ENCODE measurements around the gene SYNE1. TPM values are rescaled to one million over a fixed set of nuclear protein-coding genes. Genes with fewer than 3 reads are reported as not detected.

SYNE1 gene
- total RNA-seq, 1 donor from 2014 or later, result 258 TPM

DNA sequence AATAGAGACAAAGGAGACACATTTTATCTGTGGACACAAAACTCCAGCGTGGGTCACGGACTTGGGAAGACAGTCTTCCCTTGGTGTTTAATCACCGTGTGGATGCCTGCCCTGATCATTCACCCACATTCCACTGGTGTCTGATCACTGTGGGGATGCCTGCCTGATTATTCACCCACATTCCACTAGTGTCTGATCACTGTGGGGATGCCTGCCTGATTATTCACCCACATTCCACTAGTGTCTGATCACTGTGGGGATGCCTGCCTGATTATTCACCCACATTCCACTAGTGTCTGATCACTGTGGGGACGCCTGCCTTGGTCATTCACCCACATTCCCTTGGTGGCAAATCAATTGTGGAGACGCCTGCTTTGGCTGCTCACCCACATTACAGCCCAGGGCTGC is 146.2 kb downstream of the SYNE1 start:
- DNase-seq (ENCODE audit: low read depth), result peak; percentile 47

DNA sequence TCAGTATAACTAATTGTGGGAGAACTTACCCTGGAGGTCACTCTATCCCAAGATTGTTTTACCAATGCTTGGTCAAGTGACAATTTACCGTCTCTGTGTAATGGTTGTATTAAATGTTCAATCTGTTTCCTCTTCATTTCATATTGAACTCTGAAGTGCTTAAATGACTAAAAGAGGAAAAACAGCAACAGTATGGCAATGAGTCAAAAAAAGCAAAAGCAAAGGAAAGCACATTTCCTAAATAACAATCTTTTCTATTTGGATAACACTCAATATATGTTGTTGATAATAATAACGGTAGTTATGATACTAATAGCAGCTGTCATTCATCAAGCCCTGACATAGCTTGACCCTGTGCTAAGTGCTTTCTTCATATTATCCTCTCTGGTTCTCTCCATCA is 152.4 kb downstream of the SYNE1 start:
- DNase-seq (ENCODE audit: low read depth), result no peak

DNA sequence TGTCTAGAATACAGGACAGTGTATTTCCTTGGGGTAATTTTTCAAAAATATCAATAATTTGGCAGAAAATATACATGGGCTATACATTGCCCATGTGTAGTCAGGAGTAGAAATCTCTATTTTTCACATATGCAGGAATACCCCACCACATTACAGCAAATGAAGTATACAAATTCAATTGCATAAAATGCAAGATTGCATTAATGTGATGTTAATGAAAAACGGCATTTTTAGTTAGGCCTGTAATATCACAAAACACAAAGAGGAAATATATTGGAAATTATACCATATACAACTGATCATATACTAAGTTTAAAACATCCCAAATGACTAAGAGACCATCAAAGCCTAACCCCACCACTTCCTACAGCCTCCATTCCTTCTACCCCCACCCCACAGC is 154.9 kb downstream of the SYNE1 start:
- no peak for DNase-seq (ENCODE audit: low read depth)

DNA sequence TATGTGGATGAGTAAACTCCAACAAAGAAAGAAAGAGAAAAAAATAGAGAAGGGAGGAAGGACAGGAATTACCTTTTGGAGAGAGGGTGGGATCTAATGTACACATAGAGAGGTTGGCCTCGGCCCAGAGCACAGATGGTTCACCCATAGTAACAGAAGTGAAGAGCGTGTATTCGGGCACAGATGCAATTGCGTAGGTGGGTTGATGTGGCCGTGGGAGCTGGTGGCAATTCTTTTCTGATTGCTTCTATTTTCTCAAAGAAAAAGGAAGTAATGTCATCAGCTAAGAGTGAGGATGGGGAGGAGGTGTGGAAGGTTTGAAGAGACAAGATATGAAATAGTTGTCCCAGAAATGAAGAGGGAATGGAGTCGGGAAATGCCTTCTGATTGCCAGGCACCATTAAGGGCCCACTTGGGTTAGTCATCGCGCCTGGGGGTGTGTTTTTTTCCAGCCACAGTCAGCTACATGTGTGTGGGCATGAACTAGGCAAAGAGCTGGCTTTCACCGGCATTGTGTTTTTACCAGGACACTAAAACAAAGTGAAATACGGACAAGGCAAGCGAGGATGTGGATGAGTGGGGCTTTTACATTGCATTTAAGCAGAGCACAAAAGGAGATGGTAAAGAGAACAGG is 158.7 kb downstream of the SYNE1 start:
- DNase-seq (ENCODE audit: low read depth), result no peak

DNA sequence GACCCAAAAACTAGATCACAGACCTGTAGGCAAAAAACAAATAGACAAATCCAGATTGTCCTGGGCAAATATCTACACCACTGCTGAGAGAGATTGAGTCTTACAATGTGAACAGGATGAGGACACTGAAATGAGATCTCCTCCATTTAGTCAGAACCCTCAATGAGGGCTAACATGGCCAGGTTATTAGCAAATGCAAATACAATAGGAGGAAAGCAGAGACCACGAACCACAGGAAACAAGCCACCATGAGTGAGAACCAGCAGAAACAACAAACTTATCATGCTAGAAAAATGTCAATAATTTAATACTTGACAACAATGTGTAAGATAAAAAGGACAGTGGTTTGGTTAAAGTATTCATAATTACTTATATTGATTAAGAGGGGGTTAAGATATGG is 162.8 kb downstream of the SYNE1 start:
- peak; percentile 11 for DNase-seq (ENCODE audit: low read depth)

DNA sequence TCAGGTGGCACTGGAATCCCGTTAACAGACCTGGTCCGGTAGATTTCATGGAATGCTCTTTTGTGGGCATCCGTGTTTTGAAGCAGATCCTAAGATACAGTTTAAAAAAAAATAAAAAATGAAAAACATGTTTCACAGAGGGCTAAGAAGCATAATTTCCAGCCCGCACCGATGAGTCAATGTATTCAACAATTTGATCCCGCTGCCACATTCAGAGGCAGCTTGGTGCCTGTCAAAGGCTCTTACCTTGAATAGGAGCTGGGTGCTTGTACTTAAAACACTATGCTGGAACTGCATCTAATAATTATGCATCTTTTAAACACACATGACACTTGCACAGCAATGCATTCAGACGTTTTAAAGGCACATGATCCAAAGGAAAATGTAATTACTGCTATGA is 164.8 kb downstream of the SYNE1 start:
- no peak for DNase-seq (ENCODE audit: low read depth)

DNA sequence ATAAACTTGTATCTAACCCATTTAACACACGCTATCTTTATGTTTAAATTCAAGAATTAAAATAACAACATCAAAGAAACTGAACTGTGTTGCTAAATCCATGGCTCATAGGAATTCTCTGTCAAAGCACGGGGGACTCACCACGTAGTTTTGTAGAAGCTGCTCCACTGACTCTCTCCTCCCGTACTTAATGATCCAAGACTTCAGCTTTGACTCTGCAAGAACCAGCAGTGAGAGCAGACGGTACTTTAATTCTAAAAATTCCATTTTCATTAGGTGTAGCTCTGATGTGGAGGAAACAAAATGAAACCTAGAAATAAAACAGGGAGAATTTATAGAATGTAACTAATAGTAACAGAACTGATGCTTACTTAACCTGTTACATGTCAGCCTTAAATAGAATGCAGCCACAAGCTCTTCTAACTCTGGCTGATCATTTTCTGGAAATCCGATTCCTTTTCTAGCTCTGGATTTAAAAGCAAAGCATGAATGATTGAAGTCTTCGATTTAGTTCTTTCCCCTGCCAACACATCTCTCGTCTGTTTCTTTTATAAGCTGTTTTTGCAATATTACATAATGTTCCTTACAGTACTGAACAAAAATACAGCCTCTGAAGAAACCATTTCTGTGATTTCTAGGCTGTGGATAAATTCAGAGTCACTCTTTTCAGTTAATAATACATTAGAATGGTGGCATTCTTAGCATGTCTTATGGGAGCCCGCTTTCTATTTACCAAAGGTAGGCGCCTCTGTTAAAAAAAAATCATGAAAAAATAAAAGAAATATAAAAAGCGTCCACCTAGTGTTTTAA is 165.5 kb downstream of the SYNE1 start:
- peak; percentile 6 for DNase-seq (ENCODE audit: low read depth)

DNA sequence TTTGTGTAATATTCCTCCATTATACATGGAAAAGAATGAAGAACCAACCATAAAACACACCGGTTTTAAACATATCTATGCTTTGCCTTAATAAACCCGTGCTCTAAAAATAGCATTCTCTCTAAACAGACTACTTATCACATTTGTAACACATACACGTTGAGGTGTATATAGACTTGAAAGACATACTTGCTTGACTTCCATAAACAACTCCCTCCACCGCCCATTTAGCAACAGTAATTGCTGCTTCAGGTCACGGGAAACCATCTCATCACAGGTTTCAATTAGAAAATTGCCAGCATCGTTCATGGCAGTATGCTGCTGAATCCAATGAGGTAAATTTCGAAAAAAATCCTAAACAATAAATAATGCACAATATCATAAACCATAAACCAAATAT is 174.0 kb downstream of the SYNE1 start:
- no peak for DNase-seq (ENCODE audit: low read depth)

DNA sequence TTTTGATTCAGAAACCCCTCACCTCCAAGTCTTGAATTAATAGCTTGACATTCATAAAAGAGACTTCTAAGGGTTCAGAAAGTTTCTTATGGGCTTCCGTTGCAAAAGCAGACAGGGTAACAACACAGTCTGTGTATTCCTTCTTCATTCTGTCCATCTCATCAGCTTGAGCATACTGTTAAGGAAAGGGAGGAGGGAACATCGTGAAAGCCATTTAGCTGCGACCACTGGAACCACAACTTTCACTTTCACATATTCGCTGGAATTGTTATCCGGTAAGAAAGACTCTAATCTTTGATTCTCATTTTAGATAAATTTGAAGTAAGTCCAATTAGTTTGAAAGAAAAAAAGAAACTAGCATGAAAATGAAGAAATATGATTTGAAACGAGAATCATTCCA is 174.4 kb downstream of the SYNE1 start:
- no peak for DNase-seq (ENCODE audit: low read depth)

DNA sequence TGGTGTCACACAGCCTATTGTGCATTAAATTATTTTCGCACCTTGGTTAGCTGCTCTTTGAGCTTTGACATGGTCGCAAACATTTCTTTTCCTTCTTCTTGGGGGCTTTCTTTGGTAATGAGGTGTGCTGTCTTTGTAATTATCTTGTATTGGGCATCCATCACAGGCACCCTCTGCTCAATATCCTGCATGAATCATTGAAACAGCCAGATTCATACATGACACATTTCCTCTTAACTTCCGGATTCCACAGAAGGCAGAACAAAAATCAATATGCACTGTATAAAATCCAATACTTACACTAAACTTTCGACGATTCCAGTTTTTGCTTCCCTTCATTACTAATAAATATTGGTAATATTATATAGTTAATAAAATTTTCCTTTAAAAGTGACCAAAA is 175.6 kb downstream of the SYNE1 start:
- DNase-seq (ENCODE audit: low read depth), result no peak

DNA sequence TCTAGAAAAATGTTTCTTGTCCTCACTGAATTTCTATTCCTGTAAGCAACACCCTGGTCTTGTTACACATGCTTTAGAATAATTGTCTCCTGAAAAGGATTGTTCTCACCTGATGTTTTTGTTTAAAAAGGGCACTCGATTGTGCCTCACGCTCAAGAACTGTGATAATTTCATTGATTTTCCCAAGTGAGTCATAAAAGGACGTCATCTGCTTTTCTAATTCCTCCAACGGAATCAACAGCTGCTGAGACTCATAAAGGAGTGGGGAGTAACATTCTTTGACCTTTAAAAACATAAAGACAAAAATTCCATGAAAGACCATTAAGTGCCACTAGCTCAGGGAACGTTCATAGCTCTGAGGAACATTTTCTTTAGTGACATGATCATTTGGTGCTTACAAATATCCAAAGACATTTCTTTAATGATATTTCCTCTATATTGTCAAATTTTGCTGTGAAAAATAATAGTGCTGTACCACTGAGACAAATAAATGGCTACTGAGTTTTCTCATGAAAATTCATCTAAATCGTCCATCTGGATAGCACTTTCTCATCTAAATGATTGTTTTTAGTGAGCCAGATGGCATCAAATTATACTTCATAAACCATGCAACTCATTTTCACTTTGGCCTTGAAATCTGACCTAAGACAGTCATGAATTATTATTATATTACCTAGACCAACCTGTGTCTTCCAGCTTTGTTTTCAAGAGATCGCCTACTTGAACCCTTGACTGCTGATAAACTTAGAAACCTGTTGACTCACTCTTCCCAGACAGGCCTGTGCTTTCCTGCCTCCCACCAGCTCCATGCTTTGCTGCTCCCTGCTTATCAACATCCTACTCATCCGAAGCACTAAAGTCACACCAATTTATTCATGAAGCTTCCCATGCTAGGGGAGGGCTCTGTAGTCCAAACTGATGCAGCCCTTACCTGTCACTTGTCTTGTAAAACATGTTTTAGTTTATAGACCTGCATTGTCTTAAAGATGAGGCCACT is 178.2 kb downstream of the SYNE1 start:
- DNase-seq (ENCODE audit: low read depth), result peak; percentile 55

DNA sequence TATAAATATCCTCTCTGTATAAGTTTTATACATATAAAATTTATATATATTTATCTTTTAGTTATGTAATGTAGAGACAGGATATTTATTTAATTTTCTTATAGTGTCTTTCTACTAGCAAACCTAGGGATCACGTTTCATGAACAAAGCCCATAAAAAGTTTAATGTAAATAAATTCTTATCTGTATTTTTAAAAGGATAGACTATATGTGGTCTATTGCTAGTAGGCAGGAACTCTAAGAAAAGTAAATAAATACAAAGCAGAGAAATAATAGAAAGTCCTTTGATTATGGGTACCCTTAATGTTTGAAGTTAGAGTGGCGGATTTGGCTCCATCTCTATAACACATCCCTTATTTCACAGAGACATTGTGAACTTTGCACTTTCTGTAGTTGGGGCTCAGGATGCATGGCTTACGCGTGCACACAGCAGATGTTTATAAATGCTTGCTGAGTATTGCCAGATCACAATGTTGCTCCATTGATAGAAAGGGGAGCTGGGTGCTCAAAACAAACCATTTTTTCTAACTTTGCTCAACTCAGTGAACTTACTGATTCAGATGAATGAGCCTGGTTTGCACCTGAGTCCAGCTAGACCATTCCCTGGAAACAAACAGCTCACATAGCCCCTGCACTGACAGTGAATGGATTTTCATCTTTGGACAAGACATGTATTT is 179.1 kb downstream of the SYNE1 start:
- DNase-seq (ENCODE audit: low read depth), result no peak

DNA sequence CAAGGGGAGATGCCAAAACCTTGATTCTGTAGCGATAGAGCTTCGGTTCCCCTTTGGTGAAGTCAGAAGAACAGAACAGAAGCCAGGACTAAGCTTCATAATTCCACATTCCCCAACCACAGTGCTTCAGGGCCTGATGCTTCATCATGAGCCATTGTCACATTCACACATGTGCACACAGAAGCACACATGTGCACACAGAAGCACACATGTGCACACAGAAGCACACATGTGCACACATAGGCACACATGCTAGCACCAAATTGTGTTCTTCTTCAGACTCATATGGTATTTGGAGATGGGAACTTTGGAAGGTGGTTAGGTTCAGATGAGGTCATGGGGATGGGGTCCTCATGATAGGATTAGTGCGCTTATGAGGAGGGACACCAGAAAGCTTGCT is 183.2 kb downstream of the SYNE1 start:
- DNase-seq (ENCODE audit: low read depth), result no peak

DNA sequence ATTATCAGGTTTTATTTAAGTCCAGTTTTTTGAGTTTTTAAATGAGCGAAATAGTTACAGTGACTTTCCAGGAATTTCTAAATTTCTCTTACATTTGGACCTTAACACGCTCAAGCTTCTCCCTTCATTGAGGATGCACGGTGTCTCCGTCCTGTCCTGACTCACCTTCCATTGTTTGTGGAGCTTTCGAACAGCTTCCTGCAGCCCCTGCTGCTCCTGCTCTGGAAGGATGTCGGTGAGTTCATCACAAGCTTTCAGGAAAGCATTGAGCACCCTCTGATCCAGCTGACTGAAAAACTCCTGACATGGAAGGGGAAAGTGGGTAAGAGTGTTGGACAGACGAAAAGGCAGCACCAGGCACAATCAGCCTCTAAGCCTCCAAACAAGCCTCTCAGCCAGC is 183.7 kb downstream of the SYNE1 start:
- DNase-seq (ENCODE audit: low read depth), result no peak

DNA sequence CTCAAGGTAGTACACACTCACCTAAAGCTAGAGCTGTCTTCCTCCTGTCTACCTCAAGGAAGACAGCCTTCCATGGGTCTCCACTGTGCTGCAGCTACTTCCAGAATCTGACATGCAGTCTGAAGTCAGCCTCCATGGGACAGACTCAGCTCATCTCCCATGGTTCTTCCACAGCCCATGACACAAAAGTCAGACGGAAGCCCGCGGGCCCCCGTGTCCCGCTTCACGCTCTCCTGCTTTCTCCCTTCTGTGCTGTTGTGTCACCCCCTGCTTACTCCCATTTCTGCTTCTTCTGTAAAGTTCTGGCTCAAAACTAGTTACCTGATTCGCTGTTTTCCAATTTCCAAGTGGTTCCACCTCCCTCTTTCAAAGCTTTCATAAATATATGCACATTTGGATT is 184.5 kb downstream of the SYNE1 start:
- DNase-seq (ENCODE audit: low read depth), result no peak

DNA sequence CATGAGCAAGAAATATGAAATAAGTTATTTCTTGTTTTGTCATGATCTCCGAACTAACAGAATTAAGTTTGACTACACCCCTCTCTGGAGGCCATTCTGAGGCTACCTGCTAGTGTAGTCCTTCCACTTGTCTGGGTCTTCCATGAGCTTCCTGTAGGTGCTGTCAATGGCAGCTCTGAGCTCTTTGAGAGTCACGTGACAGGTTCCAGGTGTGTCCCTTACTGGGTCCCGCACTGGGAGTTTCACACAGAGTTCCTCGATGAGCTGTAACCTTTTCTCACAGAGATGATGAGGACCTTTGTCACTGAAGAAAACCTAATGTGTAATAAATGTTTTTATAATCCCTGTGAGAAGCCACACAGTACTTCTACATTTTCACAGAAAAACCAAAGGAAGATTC is 186.6 kb downstream of the SYNE1 start:
- DNase-seq (ENCODE audit: low read depth), result no peak

DNA sequence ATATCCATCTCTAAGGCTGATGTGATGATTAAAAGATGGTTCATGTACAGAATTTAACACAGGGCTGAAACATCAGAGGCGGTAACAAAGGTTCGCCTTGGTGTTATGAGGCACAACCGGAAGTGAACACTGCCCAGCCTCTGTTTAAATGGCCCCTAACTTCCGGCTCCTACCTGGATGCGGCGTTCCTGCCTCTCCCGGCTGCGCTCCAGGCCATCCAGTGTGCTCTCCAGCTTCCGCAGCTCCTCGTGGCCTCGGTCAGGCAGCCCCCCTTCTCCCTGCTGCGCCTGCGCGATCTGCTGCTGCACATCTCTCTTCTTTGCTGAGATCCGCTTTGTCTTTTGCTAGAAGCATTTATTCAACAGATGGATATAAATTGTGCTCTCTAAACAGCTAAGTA is 195.3 kb downstream of the SYNE1 start:
- no peak for DNase-seq (ENCODE audit: low read depth)

DNA sequence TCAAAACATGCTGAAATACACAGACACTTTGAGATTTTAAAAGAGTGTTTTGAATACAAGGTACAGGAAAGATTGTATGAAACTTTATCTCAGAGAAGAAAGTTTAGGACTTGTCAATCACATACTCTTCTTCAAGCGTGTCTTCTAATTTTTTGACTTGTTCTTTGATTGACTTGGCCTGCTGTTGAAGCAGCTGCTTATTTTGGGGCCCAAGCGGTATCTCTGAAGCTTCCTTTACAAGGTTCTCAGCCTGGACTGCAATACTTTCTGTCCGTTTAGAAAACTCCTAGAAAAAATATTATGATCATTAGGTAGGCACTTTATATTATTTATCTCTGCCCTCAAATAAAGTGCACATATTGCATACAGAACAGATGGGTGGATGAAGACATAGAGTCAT is 201.3 kb downstream of the SYNE1 start:
- peak; percentile 62 for DNase-seq (ENCODE audit: low read depth)

DNA sequence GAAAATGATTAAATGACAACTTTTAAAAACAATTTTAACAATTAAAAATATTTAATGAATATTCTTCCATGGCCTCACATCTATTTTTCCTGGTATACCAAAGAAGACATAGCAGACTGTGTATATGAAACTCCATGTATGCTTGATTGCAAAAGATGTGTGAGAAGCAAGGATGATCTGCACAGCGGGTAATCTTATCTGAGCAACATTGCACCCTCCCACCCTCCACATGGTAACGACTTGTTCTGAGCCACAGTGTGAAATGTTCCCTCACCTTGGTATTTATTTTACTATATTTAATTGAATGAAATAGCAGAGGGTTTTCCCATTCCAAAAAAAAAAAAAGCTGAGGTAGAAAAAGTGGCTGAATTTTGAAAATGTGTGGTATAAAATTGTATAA is 204.4 kb downstream of the SYNE1 start:
- DNase-seq (ENCODE audit: low read depth), result no peak

DNA sequence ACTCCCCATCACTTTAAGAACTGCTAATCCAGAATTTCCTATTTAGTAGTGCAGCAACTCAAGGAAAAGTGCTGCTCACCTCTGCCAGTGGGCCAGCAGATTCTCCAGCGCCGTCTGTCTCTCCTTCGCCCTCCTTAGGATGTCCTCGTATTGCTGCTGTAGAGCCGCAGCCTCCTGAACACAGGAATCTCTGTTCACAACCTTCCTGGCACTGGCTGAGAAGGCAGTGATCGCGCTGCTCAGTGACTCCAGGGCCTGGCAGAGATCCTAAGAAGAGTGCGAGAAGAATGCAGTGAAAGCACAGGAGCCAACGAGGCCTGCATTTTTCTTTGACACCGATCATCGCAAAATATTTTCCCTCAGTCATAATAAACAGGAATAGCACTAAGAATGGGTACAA is 209.0 kb downstream of the SYNE1 start:
- DNase-seq (ENCODE audit: low read depth), result no peak

DNA sequence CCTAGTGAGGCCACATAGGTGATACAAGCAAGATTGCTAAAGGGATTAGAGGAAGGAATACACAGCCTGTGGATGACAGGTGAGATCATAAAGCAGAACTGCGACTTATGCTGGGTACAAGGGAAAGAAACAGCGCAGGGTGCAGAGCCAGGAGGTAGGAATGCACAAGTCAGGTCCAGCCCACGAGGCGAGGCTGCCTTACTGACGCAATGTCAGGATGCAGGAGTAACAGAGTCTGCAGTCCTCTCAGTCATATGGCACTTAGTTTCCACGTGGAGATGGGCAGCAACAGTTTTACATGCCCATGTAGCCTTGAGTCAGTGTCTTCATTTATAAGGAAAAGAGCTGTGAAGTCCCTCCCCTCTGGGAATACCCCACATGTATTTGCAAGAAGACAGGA is 210.9 kb downstream of the SYNE1 start:
- no peak for DNase-seq (ENCODE audit: low read depth)
